Amniotic stem cell (primary cell): Measurements from ENCODE around the gene RANBP3.
"Not testable (repeated sequence)": the region's sequence is repeated elsewhere in the genome, so short reads cannot be mapped to it uniquely, and the experiment has no call there.

Experiments used
- DNase-seq: peaks from one replicate; lab custom pipeline; 2025; lab: John Stamatoyannopoulos, UW

Gene RANBP3

DNA sequence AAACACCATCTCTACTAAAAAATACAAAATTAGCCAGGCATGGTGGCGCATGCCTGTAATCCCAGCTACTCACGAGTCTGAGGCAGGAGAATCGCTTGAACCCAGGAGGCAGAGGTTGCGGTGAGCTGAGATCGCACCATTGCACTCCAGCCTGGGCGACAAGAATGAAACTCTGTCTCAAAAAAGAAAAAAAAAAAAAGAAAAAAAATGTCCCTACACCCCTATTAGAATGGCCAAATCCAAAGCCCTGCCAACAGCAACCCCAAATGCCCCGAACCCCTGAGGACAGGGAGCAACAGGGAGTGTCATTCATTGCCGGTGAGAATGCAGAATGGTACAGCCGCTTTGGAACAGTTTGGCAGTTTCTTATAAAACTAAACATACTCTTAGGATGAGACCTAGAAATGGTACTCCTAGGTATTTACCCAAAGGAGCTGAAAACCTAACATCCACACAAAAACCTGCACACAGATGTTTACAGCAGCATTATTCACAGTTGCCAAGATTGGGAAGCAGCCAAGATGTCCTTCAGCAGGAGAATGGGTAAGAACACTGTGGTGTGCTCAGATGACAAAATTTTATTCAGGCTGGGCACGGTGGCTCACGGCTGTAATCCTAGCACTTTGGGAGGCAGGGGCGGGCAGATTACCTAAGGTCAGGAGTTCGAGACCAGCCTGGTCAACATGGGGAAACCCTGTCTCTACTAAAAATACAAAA lies 94.6 kb downstream of the RANBP3 start:
- not testable (repeated sequence) for DNase-seq

- DNase-seq: no peak
Measured at GRCh38 chr19:5882421-5882968, 95.4 kb downstream of the RANBP3 start.

DNA sequence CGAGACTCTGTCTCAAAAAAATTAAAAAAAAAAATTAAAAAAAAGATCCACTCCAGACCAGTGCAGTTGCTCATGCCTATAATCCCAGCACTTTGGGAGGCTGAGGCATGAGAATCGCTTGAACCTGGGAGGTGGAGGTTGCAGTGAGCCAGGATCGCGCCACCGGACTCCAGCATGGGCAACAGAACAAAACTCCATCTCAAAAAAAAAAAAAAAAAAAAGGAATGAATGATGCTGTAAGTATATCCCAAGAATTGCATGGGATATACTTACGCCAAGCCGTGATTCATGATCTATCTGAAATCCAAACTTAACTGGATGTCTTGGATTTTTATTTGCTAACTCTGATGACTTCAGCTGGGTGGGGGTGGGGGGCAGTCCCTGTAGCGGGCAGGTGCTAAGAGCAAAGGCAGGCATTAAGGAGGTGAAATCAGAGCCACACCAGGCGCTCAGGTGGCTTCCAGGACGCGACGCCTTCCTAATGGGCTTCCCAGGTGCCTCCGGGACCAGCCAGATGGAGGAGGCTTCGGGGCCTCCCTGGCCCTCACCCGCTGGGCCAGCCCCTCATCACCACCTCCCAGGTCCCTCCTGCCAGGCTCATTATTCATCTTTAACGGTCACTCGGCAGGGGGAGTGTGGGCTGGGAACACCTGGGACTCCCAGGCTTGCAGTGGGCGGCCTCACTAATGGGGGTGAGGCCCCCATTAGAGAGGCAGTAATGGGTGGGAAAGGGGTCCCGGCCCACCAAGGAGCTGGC lies 96.2 kb downstream of the RANBP3 start:
- no peak for DNase-seq

DNA sequence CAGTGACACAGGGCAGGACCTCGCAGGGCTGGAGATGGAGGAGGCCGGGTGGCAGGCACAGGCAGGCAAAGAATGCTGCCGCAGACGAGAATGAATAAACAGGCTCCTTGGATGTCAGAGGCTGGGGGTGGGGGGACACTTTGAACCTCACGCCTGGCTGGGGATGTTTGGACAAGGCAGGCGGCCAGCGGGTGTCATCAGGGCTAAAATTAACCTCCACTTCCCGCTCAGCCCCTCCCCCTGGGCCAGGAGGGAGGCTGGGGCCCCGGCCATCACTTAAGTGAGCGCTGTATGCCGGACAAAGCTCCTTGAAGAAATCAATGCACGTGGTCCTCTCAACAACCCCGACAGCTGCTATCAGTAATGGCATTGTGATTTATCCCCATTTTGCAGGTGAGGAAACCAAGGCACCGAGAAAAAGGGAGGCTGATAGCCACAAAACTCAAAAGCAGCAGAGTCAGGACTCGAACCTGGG lies 97.3 kb downstream of the RANBP3 start:
- no peak for DNase-seq

- no peak for DNase-seq
Measured at GRCh38 chr19:5880196-5880595, 97.7 kb downstream of the RANBP3 start.

DNA sequence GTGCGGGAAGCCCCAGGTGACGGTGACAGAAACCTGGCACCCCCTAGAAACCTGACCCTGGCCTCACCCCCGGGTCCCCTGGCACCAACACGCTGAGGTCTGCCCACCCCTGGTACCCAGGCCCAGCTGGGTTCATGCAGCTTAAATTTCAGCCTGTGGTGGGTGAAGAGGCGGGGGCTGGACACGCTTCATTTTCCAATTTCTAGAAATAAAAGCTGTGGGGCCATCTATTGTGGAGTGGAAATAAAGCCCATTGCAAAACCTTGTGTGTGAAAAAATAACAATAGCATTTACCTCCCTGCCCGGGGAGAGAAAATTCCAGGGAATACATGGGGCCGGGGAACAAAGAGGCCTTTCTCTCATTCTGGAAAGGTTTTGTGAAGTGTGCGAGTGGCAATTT lies 100.1 kb downstream of the RANBP3 start:
- DNase-seq: no peak

- DNase-seq: no peak
Measured at GRCh38 chr19:5877427-5877826, 100.5 kb downstream of the RANBP3 start.

DNA sequence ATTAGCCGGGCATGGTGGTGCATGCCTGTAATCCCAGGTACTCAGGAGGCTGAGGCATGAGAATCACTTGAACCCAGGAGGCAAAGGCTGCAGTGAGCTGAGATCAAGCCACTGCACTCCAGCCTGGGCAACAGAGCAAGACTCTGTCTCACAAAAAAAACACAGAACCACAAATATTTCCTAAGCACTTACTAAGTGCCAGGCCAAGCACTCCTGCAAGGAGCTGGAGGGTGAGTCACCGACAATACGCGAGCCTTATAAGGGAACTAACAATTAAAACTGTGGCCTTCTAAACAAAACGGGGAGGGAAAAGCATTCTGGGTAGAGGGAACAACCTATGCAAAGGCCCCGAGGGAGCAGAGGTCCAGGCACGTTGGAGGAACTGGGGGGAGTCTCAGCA lies 103.4 kb downstream of the RANBP3 start:
- not testable (repeated sequence) for DNase-seq

DNA sequence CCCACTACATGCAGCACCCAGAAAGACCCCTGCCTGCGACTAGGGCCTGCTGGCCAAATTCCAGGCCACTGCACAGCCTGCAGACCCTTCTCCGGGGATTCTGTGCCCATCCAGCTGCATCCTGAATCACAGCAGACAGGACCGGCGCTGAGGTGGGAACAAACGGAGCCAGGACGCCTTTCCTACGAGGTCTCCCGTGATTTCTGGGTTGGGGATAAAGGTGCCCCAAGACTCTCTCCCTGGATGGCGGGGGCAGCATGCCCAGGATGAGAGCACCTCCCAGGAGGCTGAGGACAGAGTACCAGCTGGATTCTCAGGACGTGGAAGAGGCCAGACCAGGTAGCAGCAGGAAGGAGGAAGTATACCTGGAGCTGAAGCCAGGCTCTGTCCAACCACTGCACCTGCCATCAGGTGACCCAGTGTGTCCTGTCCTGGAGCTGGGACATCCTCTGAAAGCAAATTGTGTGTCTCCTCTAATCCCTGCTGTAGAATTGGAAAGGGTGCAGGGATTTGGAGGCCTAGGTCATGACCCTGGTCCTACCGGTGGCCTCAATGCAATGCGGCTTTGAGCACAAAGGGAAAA lies 104.2 kb downstream of the RANBP3 start:
- no peak for DNase-seq

GRCh38 chr19:5870986-5871394 lies 107.0 kb downstream of the RANBP3 start:
- no peak for DNase-seq

GRCh38 chr19:5867201-5868136 lies 110.5 kb downstream of the RANBP3 start:
- no peak for DNase-seq
